Large intestine (tissue), 3 donors: ENCODE results near the gene HECW1. TPM values are rescaled to one million over a fixed set of nuclear protein-coding genes. Genes with fewer than 3 reads are reported as not detected.

Experiments
- DNase-seq, 2 donors: peaks; one replicate each; pipeline versions ENCODE4 v3.0.0 to v3.0.0-alpha.2; 2013
- H3K27ac ChIP-seq: one replicate; pipeline ENCODE4 v1.5.1; 2013; ENCODE audit warnings: low read length
- H3K27me3 ChIP-seq: 2 replicates; pipeline ENCODE4 v1.6.1; 2013; ENCODE audit warnings: low read length; ENCODE audit not compliant: control insufficient read depth, insufficient read depth
- H3K36me3 ChIP-seq: 2 replicates; pipeline ENCODE4 v1.6.1; 2013; ENCODE audit warnings: low read length; ENCODE audit not compliant: control insufficient read depth, insufficient read depth
- H3K4me1 ChIP-seq: one replicate; pipeline ENCODE4 v1.6.1; 2013; ENCODE audit warnings: low read length; ENCODE audit not compliant: control insufficient read depth, insufficient read depth
- H3K4me3 ChIP-seq: one replicate; pipeline ENCODE4 v1.5.1; 2013; ENCODE audit warnings: low read length
- H3K9me3 ChIP-seq: one replicate; pipeline ENCODE4 v1.6.1; 2013; ENCODE audit warnings: mild to moderate bottlenecking, low read depth, low read length, moderate library complexity; ENCODE audit not compliant: control insufficient read depth
- WGBS: methylation state at CpG from one replicate; pipeline ENCODE4 v1.1.5; 2013; ENCODE audit warnings: low lambda C conversion rate; ENCODE audit not compliant: insufficient coverage; 5-methylcytosine and 5-hydroxymethylcytosine counted together
- polyA plus RNA-seq: library from polyadenylated mRNA; unstranded; fragments of 120-200 nt; gene quantifications from one replicate; pipeline ENCODE4 v1.2.1, GENCODE V29; 2013

Gene HECW1
- polyA plus RNA-seq, 1 donor: 0.36 TPM

- no peak overlapping the region for H3K4me3 ChIP-seq
- WGBS: no CpG with 5 or more reads among the region's 1 CpG
Measured at GRCh38 chr7:43443381-43443780, 330.9 kb downstream of the HECW1 start.

GRCh38 chr7:43444711-43445578 lies 332.5 kb downstream of the HECW1 start:
- H3K9me3 ChIP-seq: peaks cover 8% of the 10 kb centered on the region
- no CpG with 5 or more reads among the region's 72 CpGs for WGBS
- H3K36me3 ChIP-seq: no peaks in the 10 kb centered on the region
- H3K27ac ChIP-seq: no peak overlapping the region
- H3K4me1 ChIP-seq: no peaks in the 10 kb centered on the region
- no peak for DNase-seq
- H3K27me3 ChIP-seq: no peaks in the 10 kb centered on the region
- no peak overlapping the region for H3K4me3 ChIP-seq

More at GRCh38 chr7:43443381-43443780, 330.9 kb downstream of the HECW1 start:
- DNase-seq: no peak
- Histone ChIP-seq H3K36me3 (no peaks in the 10 kb centered on the region), H3K9me3 (peaks cover 8% of the 10 kb centered on the region), H3K27me3 (no peaks in the 10 kb centered on the region), H3K27ac (no peak overlapping the region), H3K4me1 (no peaks in the 10 kb centered on the region)

- Histone ChIP-seq H3K4me1 (no peaks in the 10 kb centered on the region), H3K4me3 (no peak overlapping the region), H3K9me3 (peaks cover 8% of the 10 kb centered on the region), H3K27ac (no peak overlapping the region), H3K27me3 (no peaks in the 10 kb centered on the region), H3K36me3 (no peaks in the 10 kb centered on the region)
- WGBS: no CpG with 5 or more reads among the region's 3 CpGs
- DNase-seq: no peak
Measured at GRCh38 chr7:43449577-43449976, 337.1 kb downstream of the HECW1 start.

DNA sequence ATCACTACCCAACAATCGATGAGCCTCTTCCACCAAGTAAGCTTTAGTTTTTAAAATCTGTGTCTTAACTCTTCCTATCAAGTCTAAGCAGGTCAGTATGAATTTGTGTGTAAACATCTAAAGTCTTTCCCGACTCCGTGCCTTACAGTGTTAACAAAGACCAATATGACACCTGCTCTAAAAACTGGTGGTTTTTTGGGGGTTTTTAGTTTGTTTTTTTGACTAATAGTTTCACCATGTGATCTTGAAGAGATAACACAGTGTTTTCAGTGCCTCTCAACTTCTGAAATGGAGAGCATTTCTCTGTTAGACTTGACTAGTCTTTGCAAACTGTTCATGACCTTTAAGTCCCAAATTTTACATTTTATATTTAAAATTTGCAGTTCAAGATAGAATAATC lies 338.4 kb downstream of the HECW1 start:
- no peaks in the 10 kb centered on the region for H3K4me1 ChIP-seq
- H3K9me3 ChIP-seq: no peaks in the 10 kb centered on the region
- no peaks in the 10 kb centered on the region for H3K36me3 ChIP-seq
- no peak for DNase-seq
- no peaks in the 10 kb centered on the region for H3K27me3 ChIP-seq
- WGBS: 93% methylated on average over 2 of the region's 3 CpGs
- no peak overlapping the region for H3K4me3 ChIP-seq
- H3K27ac ChIP-seq: no peak overlapping the region

DNA sequence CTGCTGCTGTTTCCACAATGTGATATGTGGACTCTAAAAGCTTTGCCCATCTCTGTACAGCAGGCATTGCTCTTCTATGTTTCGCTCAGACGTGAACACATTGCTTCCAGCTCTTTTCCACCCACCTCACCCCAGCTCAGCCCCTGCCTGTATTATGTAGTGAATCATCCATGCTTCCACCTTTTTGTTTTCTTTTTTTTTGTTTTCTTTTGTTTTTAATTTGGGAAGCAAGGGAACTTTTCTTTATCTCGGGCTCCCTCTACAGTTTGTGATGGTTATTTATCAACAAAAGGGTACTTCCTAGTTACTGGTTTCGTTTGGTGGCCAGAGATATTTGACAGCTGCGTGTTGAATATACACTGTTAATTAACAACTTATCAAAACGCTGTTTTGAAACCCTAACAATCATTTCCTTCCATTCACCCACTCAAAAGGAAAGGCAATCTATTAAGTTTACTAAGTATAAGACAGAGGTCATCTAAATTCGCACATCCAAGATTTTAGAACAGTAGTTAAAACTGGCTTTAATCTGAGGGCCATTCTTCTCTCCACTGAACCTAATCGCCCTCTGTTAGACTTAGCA lies 342.6 kb downstream of the HECW1 start:
- no peak overlapping the region for H3K4me3 ChIP-seq
- H3K27me3 ChIP-seq: no peaks in the 10 kb centered on the region
- peak in 1 of 2 donors; percentile 18 for DNase-seq
- H3K36me3 ChIP-seq: no peaks in the 10 kb centered on the region
- H3K4me1 ChIP-seq: no peaks in the 10 kb centered on the region
- 61% methylated on average over 2 of the region's 8 CpGs for WGBS
- no peaks in the 10 kb centered on the region for H3K9me3 ChIP-seq
- no peak overlapping the region for H3K27ac ChIP-seq

DNA sequence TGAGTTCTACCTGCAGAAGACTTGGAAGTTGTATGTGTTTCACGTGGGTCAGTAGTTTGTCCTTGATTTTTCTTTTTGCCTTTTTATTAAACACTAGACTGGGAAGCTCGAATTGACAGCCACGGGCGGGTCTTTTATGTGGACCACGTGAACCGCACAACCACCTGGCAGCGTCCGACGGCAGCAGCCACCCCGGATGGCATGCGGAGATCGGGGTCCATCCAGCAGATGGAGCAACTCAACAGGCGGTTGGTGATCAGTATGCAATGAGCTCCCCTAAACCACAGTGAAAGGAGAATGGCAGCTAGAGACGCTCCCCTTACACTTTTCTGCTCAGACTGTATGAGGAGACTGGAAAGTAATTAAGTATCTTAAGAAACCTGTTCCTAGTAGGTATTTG lies 343.8 kb downstream of the HECW1 start:
- peak in 1 of 2 donors; percentile 4 for DNase-seq
- Histone ChIP-seq H3K4me3 (no peak overlapping the region), H3K4me1 (no peaks in the 10 kb centered on the region), H3K27ac (no peak overlapping the region), H3K36me3 (no peaks in the 10 kb centered on the region), H3K27me3 (no peaks in the 10 kb centered on the region), H3K9me3 (no peaks in the 10 kb centered on the region)
- no CpG with 5 or more reads among the region's 14 CpGs for WGBS

- DNase-seq: no peak
- Histone ChIP-seq H3K27me3 (no peaks in the 10 kb centered on the region), H3K4me3 (no peak overlapping the region), H3K27ac (no peak overlapping the region), H3K36me3 (no peaks in the 10 kb centered on the region), H3K9me3 (no peaks in the 10 kb centered on the region), H3K4me1 (no peaks in the 10 kb centered on the region)
- WGBS: no CpG with 5 or more reads among the region's 4 CpGs
Measured at GRCh38 chr7:43458330-43459018, 346.0 kb downstream of the HECW1 start.

DNA sequence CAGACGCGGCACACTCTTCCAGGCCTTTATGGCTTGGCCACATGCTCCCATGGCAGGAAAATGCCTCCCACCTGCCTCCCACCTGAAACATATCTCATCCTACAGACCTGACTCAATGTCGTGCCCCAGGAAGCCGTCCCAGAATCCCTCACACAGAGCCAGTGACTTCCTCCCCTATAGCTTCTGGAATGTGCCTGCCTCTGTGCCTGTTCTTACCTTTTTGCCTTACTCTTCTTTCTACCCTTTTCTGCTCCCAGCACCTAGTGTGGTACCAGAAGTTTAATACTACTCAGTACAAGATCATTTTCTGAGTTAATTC lies 346.5 kb downstream of the HECW1 start:
- H3K9me3 ChIP-seq: no peaks in the 10 kb centered on the region
- no peaks in the 10 kb centered on the region for H3K27me3 ChIP-seq
- whole genome bisulfite sequencing: 94% methylated on average over 2 of the region's 4 CpGs
- no peaks in the 10 kb centered on the region for H3K36me3 ChIP-seq
- no peak for DNase-seq
- H3K27ac ChIP-seq: no peak overlapping the region
- H3K4me3 ChIP-seq: no peak overlapping the region
- no peaks in the 10 kb centered on the region for H3K4me1 ChIP-seq

- no CpG with 5 or more reads among the region's 8 CpGs for WGBS
- H3K27ac ChIP-seq: no peak overlapping the region
- H3K36me3 ChIP-seq: no peaks in the 10 kb centered on the region
- H3K4me1 ChIP-seq: no peaks in the 10 kb centered on the region
- H3K9me3 ChIP-seq: no peaks in the 10 kb centered on the region
- no peaks in the 10 kb centered on the region for H3K27me3 ChIP-seq
- no peak for DNase-seq
- no peak overlapping the region for H3K4me3 ChIP-seq
Measured at GRCh38 chr7:43460733-43461348, 348.4 kb downstream of the HECW1 start.

DNA sequence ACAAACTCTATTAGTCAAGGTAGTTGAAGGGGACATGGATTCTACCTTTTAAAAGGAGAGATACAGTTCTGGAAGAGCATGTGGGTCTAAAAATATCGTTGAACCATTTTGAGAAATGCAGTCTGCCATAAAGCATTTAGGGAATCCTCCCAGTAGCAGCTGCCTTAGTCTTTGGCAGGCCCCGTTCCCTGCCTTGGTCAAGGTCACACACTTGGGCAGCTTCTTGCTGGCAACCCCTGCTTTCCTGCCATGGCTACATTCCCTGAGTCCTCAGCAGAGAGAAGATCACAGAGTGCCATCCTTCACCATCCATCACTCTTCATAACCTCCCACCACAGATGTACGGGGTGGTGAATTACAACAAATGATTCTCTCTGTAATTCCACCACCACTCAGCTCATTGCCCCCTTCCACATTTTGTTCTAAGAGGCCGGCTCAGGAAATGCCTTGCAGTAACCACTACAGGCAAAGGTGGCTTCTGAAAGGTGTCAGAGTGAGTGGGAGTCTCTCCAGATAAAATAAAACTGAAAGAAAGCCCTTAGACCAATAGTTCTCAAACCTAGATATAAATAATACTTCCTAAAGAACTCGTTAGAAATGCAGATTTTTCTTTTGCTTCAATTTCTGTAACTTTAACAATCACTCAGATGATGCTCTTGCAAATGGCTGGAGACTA lies 349.0 kb downstream of the HECW1 start:
- H3K27ac ChIP-seq: no peak overlapping the region
- 100% methylated on average over 1 of the region's 5 CpGs for WGBS

More for the DNA sequence above, 349.0 kb downstream of the HECW1 start:
- Histone ChIP-seq H3K4me1 (peaks cover 3% of the 10 kb centered on the region), H3K9me3 (no peaks in the 10 kb centered on the region), H3K36me3 (no peaks in the 10 kb centered on the region), H3K27me3 (no peaks in the 10 kb centered on the region), H3K4me3 (no peak overlapping the region)
- no peak for DNase-seq
